CD14-positive monocyte (primary cell): ENCODE results near the gene SDR42E1. TPM values are rescaled to one million over a fixed set of nuclear protein-coding genes. Genes with fewer than 3 reads are reported as not detected.

Experiments
- DNase-seq, 3 donors: peaks; one replicate each; pipeline ENCODE4 v3.0.0-alpha.2; 2011 to 2022
- H2AFZ ChIP-seq: 2 replicates; pipeline ENCODE4 v1.6.0; 2012; ENCODE audit warnings: mild to moderate bottlenecking, low read depth, low read length, inconsistent platforms; ENCODE audit not compliant: insufficient read depth, poor library complexity, severe bottlenecking
- H3K27ac ChIP-seq, 2 donors: 1 replicate in 1 of 2; 2 replicates in 1 of 2; pipeline ENCODE4 v1.5.1; 2012 to 2013; ENCODE audit warnings: low read length in 2 of 2, control low read depth in 1 of 2, inconsistent platforms in 1 of 2, low read depth in 1 of 2, mild to moderate bottlenecking in 1 of 2
- H3K27me3 ChIP-seq, 2 donors: one replicate each; pipeline versions ENCODE4 v1.6.0 to v1.6.1; 2011 to 2013; ENCODE audit warnings: low read length in 2 of 2; ENCODE audit not compliant: control insufficient read depth in 2 of 2, insufficient read depth in 2 of 2
- H3K36me3 ChIP-seq, 2 donors: replicated peaks in 1 of 2; 1 replicate in 1 of 2; 2 replicates in 1 of 2; pipeline versions ENCODE4 v1.5.1 to v1.6.1; 2012 to 2013; ENCODE audit warnings: low read length in 2 of 2, control low read depth in 1 of 2, inconsistent platforms in 1 of 2, mild to moderate bottlenecking in 1 of 2; ENCODE audit not compliant: insufficient read depth in 2 of 2, control insufficient read depth in 1 of 2
- H3K4me1 ChIP-seq, 2 donors: 1 replicate in 1 of 2; 2 replicates in 1 of 2; pipeline versions ENCODE4 v1.5.1 to v1.6.1; 2012 to 2013; ENCODE audit warnings: low read length in 2 of 2, control low read depth in 1 of 2, inconsistent platforms in 1 of 2, mild to moderate bottlenecking in 1 of 2, moderate library complexity in 1 of 2; ENCODE audit not compliant: insufficient read depth in 2 of 2, control insufficient read depth in 1 of 2
- H3K4me2 ChIP-seq: replicated peaks from 2 replicates; pipeline ENCODE3; 2012; ENCODE audit warnings: low read length, moderate library complexity, mild to moderate bottlenecking; ENCODE audit not compliant: poor library complexity, severe bottlenecking; ENCODE audit errors: extremely low read depth
- H3K4me3 ChIP-seq, 3 experiments: fragments of 200-600 bp in 1 of 3; sonication (generic) in 1 of 3; replicated peaks in 1 of 3; 1 replicate in 2 of 3; 2 replicates in 1 of 3; pipeline ENCODE4 v1.5.1; 2011 to 2013; ENCODE audit warnings: low read length in 3 of 3, mild to moderate bottlenecking in 3 of 3, control low read depth in 2 of 3, low read depth in 2 of 3, inconsistent platforms in 1 of 3, moderate library complexity in 1 of 3
- H3K79me2 ChIP-seq: 2 replicates; pipeline ENCODE4 v1.6.0; 2012; ENCODE audit warnings: mild to moderate bottlenecking, control low read depth, inconsistent platforms, low read length, moderate library complexity; ENCODE audit not compliant: insufficient read depth
- H3K9ac ChIP-seq: 2 replicates; pipeline ENCODE4 v1.6.0; 2017; ENCODE audit warnings: low read length, mild to moderate bottlenecking; ENCODE audit not compliant: insufficient read depth, poor library complexity, severe bottlenecking
- H3K9me3 ChIP-seq, 2 donors: replicated peaks in 1 of 2; 1 replicate in 1 of 2; 2 replicates in 1 of 2; pipeline versions ENCODE4 v1.5.1 to v1.6.1; 2012 to 2013; ENCODE audit warnings: low read length in 2 of 2, control low read depth in 1 of 2; ENCODE audit not compliant: control insufficient read depth in 1 of 2, insufficient read depth in 1 of 2
- H4K20me1 ChIP-seq: 2 replicates; pipeline ENCODE4 v1.6.0; 2012; ENCODE audit warnings: mild to moderate bottlenecking, low read length, control low read depth, moderate library complexity; ENCODE audit not compliant: insufficient read depth
- H3K27ac Mint-ChIP-seq, 7 donors: one replicate each; pipeline ENCODE4 v1.8.0; 2020; ENCODE audit warnings: mild to moderate bottlenecking in 7 of 7, mixed read lengths in 7 of 7, moderate library complexity in 6 of 7, inconsistent platforms in 2 of 7
- H3K27me3 Mint-ChIP-seq, 3 donors: one replicate each; pipeline ENCODE4 v1.8.0; 2021 to 2022; ENCODE audit warnings: low read depth in 3 of 3, mild to moderate bottlenecking in 3 of 3, mixed read lengths in 3 of 3, moderate library complexity in 3 of 3, inconsistent platforms in 1 of 3
- H3K36me3 Mint-ChIP-seq, 2 donors: one replicate each; pipeline ENCODE4 v1.8.0; 2020; ENCODE audit warnings: mixed read lengths in 2 of 2, inconsistent platforms in 1 of 2, mild to moderate bottlenecking in 1 of 2
- H3K4me1 Mint-ChIP-seq: one replicate; pipeline ENCODE4 v1.8.0; 2020; ENCODE audit warnings: mild to moderate bottlenecking, mixed read lengths
- H3K4me3 Mint-ChIP-seq, 2 donors: one replicate each; pipeline ENCODE4 v1.8.0; 2020; ENCODE audit warnings: mild to moderate bottlenecking in 2 of 2, mixed read lengths in 2 of 2, moderate library complexity in 1 of 2
- H3K9me3 Mint-ChIP-seq, 7 donors: one replicate each; pipeline ENCODE4 v1.8.0; 2020 to 2022; ENCODE audit warnings: mixed read lengths in 7 of 7, mild to moderate bottlenecking in 6 of 7, moderate library complexity in 6 of 7, inconsistent platforms in 2 of 7
- WGBS: methylation state at CpG from one replicate; pipeline ENCODE4 v1.1.5; 2013; ENCODE audit warnings: missing lambda C conversion rate; ENCODE audit not compliant: insufficient coverage; 5-methylcytosine and 5-hydroxymethylcytosine counted together
- intact Hi-C, 2 donors: fragments of 100-400 bp; cut with micrococcal nuclease; formaldehyde crosslinking; loops; one replicate each; pipeline versions ENCODE4 v1.15.0 to v1.15.1; 2023
- polyA plus RNA-seq, 3 donors: library from polyadenylated mRNA; depleted of rRNA in 1 of 3; unstranded in 2 of 3; stranded (reverse) in 1 of 3; fragments of 300-500 nt in 2 of 3; fragments of >200 nt in 1 of 3; fragmentation: Illumina TruSeq in 2 of 3; gene quantifications; 1 replicate in 2 of 3; 2 replicates in 1 of 3; pipeline ENCODE4 v1.2.3, GENCODE V29; 2012 to 2021
- TF ChIP-seq, protein P1 (sequence below): fragments of 200-600 bp; IDR thresholded peaks from one replicate; pipeline ENCODE4 v1.8.0; 2022; ENCODE audit warnings: antibody characterized with exemption, mild to moderate bottlenecking

SDR42E1 gene
- polyA plus RNA-seq, 3 donors, result under 0.01 TPM; not detected in 2

DNA sequence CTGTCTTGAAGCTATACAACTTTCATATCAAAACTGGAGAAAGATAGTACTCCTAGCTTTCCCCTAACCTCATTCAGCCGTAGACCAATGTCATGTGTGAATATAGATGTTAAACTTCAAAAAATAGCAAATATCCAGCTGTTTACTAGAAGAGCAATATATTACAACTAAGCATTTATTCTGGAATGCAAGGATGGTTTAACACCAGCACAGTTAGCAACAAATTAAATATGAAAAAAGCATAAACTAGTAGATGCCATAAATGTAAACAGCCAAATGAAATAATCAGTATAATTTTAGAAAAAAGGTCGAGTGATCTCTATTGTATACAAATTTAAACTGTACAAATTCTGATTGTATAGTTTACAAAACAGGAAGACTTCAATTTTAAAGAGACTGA lies 59.7 kb downstream of the SDR42E1 start:
- H3K9me3 Mint-ChIP-seq, result peaks cover 10 to 22% (median 15%) of the 10 kb centered on the region in 7 donors
- WGBS, result no CpG with 5 or more reads among the region's 2 CpGs
- Histone ChIP-seq H3K4me2 (no peak overlapping the region), H3K9me3 (peaks cover 5 to 37% of the 10 kb centered on the region in 2 donors), H3K4me1 (peaks cover 9 to 12% of the 10 kb centered on the region in 2 donors), H3K27ac (no peak overlapping the region), H4K20me1 (peaks cover 4% of the 10 kb centered on the region), H3K9ac (no peak overlapping the region), H3K4me3 (no peak overlapping the region), H3K79me2 (no peaks in the 10 kb centered on the region), H3K36me3 (peaks cover 77 to 97% of the 10 kb centered on the region in 2 donors), H3K27me3 (no peaks in the 10 kb centered on the region), H2AFZ (no peak overlapping the region)
- DNase-seq, result no peak
- no peak overlapping the region for H3K27ac Mint-ChIP-seq
- TF ChIP-seq, protein P1, sequence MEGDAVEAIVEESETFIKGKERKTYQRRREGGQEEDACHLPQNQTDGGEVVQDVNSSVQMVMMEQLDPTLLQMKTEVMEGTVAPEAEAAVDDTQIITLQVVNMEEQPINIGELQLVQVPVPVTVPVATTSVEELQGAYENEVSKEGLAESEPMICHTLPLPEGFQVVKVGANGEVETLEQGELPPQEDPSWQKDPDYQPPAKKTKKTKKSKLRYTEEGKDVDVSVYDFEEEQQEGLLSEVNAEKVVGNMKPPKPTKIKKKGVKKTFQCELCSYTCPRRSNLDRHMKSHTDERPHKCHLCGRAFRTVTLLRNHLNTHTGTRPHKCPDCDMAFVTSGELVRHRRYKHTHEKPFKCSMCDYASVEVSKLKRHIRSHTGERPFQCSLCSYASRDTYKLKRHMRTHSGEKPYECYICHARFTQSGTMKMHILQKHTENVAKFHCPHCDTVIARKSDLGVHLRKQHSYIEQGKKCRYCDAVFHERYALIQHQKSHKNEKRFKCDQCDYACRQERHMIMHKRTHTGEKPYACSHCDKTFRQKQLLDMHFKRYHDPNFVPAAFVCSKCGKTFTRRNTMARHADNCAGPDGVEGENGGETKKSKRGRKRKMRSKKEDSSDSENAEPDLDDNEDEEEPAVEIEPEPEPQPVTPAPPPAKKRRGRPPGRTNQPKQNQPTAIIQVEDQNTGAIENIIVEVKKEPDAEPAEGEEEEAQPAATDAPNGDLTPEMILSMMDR, result no peak
- peaks cover 90% of the 10 kb centered on the region in 2 donors for H3K36me3 Mint-ChIP-seq
- H3K27me3 Mint-ChIP-seq, result peaks cover 0 to 3% (median 0%) of the 10 kb centered on the region in 3 donors
- H3K4me1 Mint-ChIP-seq, result peaks cover 16% of the 10 kb centered on the region
- H3K4me3 Mint-ChIP-seq, result no peak overlapping the region
- intact Hi-C loops, result no loop called here

DNA sequence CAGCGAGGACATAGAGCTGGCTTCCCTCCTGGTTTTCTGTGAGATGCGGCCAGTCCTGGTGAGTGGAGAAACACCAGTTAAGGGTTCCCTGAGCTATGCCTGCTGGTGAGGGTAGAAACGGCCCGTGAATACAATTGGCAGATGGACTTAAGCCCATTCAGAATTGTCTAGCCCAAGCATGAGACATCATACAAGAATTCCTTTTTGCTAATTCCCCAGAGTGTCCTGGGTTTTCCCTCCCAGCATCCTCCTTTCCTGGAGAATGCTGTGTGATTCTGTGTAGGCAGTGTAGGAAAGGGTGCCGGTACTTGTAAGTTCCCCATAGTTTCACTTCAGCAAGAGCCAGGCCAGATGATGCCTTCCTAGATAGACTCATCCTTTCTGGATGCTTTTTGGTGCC lies 65.1 kb downstream of the SDR42E1 start:
- Mint-ChIP-seq H3K36me3 (peaks cover 91 to 96% of the 10 kb centered on the region in 2 donors), H3K27me3 (peaks cover 0 to 2% (median 0%) of the 10 kb centered on the region in 3 donors), H3K9me3 (peaks cover 8 to 19% (median 12%) of the 10 kb centered on the region in 7 donors), H3K27ac (no peak overlapping the region), H3K4me3 (no peak overlapping the region), H3K4me1 (no peaks in the 10 kb centered on the region)
- Histone ChIP-seq H3K9me3 (peaks cover 5 to 30% of the 10 kb centered on the region in 2 donors), H3K27ac (no peak overlapping the region), H3K79me2 (no peaks in the 10 kb centered on the region), H3K4me3 (no peak overlapping the region), H4K20me1 (no peaks in the 10 kb centered on the region), H3K27me3 (no peaks in the 10 kb centered on the region), H3K4me1 (no peaks in the 10 kb centered on the region), H3K4me2 (no peak overlapping the region), H2AFZ (no peak overlapping the region), H3K9ac (no peak overlapping the region), H3K36me3 (peaks cover 91 to 100% of the 10 kb centered on the region in 2 donors)
- DNase-seq, result no peak
- intact Hi-C loops, result loop anchor here in 1 of 2 donors (5.0 kb wide), 1 partner anchor 286 kb away; no protein-coding TSS in a partner anchor
- 100% methylated on average over 2 of the region's 5 CpGs for WGBS
- TF ChIP-seq, protein P1, result no peak
